Spleen (tissue), 11 donors: ENCODE data around the gene GJB5. TPM values are rescaled to one million over a fixed set of nuclear protein-coding genes. Genes with fewer than 3 reads are reported as not detected.

Experiments used
- DNase-seq: peaks from one replicate; pipeline ENCODE4 v3.0.0-alpha.2; 2020
- H3K27ac ChIP-seq, 8 donors: fragments of 200-600 bp; sonication (generic) in 7 of 8; 1 replicate in 4 of 8; 2 replicates in 4 of 8; pipeline versions ENCODE4 v1.5.0 to v1.8.0; 2016 to 2021; ENCODE audit warnings: inconsistent platforms in 4 of 8, mild to moderate bottlenecking in 4 of 8, moderate library complexity in 1 of 8
- H3K27me3 ChIP-seq, 7 donors: fragments of 200-600 bp; sonication (generic) in 6 of 7; replicated peaks in 1 of 7; 1 replicate in 4 of 7; 2 replicates in 3 of 7; pipeline versions ENCODE4 v1.5.0 to v1.8.0; 2016 to 2021; ENCODE audit warnings: inconsistent platforms in 3 of 7, mild to moderate bottlenecking in 1 of 7
- H3K36me3 ChIP-seq, 6 donors: fragments of 200-600 bp; sonication (generic) in 5 of 6; 1 replicate in 4 of 6; 2 replicates in 2 of 6; pipeline versions ENCODE4 v1.5.0 to v1.8.0; 2016 to 2021; ENCODE audit warnings: inconsistent platforms in 2 of 6
- H3K4me1 ChIP-seq, 6 donors: fragments of 200-600 bp; sonication (generic) in 5 of 6; 1 replicate in 3 of 6; 2 replicates in 3 of 6; pipeline versions ENCODE4 v1.5.0 to v1.8.0; 2016 to 2021; ENCODE audit warnings: inconsistent platforms in 3 of 6
- H3K4me3 ChIP-seq, 8 donors: fragments of 200-600 bp; sonication (generic) in 7 of 8; 1 replicate in 4 of 8; 2 replicates in 4 of 8; pipeline versions ENCODE4 v1.5.0 to v1.8.0; 2016 to 2021; ENCODE audit warnings: inconsistent platforms in 4 of 8, mild to moderate bottlenecking in 4 of 8, moderate library complexity in 2 of 8
- H3K9me3 ChIP-seq, 8 donors: fragments of 200-600 bp; sonication (generic) in 7 of 8; 1 replicate in 4 of 8; 2 replicates in 4 of 8; pipeline versions ENCODE4 v1.5.0 to v1.8.0; 2016 to 2021; ENCODE audit warnings: inconsistent platforms in 4 of 8
- CTCF ChIP-seq, 11 experiments: fragments of 200-600 bp in 7 of 11; fragments of 450-650 bp in 4 of 11; sonication (generic) in 4 of 11; IDR thresholded peaks in 8 of 11; conservative IDR thresholded peaks in 3 of 11; 1 replicate in 7 of 11; 2 replicates in 4 of 11; pipeline versions ENCODE4 v1.4.0 to v1.8.0; 2016 to 2021; ENCODE audit warnings: antibody characterized with exemption in 11 of 11, inconsistent platforms in 4 of 11, mild to moderate bottlenecking in 1 of 11
- POLR2A ChIP-seq, 3 donors: fragments of 450-650 bp; IDR thresholded peaks; one replicate each; pipeline ENCODE4 v1.5.1; 2017; ENCODE audit warnings: antibody characterized with exemption in 3 of 3, mild to moderate bottlenecking in 1 of 3
- POLR2AphosphoS5 ChIP-seq, 3 donors: sonication (generic); formaldehyde crosslinking; IDR thresholded peaks; one replicate each; pipeline ENCODE4 v1.5.1; 2017; ENCODE audit warnings: antibody characterized with exemption in 3 of 3
- WGBS, 5 donors: extraction: QIAGEN DNeasy Blood & Tissue Kit in 3 of 5; methylation state at CpG; one replicate each; pipeline versions ENCODE4 v1.1.5 to v1.1.7; 2013 to 2018; 5-methylcytosine and 5-hydroxymethylcytosine counted together
- intact Hi-C: fragments of 100-400 bp; cut with DNase I; formaldehyde crosslinking; loops from one replicate; pipeline ENCODE4 v1.15.0; 2023; ENCODE audit warnings: low total_unique reads
- polyA plus RNA-seq, 3 donors: library from polyadenylated mRNA; stranded (reverse); fragments of 200-250 nt; gene quantifications; one replicate each; pipeline ENCODE4 v1.2.1, GENCODE V29; 2013
- total RNA-seq, 7 donors: library from RNA; depleted of rRNA in 3 of 7; stranded (reverse); fragments of >200 nt in 3 of 7; fragmentation: NEBNext Ultra II Directional in 4 of 7; extraction: Animal tissue kit (Norgen Biotek cat#: 25700) in 4 of 7; gene quantifications; one replicate each; pipeline versions ENCODE4 v1.1.0 to v1.2.1, GENCODE V29; 2016 to 2021
- donor health status: healthy with polysubstance abuse.
- donor health status: DM: no; HTN: no; CAD: no; lungs with moderate emphysema.
- donor health status: DM: no; HTN: no; CAD: no.
- donor health status: Bipolar disorder and iron deficiency.
- donor health status: healthy.
- donor health status: DM: no; HTN: no; CAD: no.
- donor health status: DM: yes; HTN: yes; CAD: no.

GJB5 gene
- total and polyA plus RNA-seq, 10 donors: 0.06 TPM; not detected in 9

- 12 to 24% (median 13%) methylated on average over 22 to 44 of the region's 45 CpGs for WGBS, 5 donors
- no peaks in the 10 kb centered on the region for H3K36me3 ChIP-seq
- H3K4me1 ChIP-seq: peaks cover 0 to 20% (median 13%) of the 10 kb centered on the region in 6 donors
- TF ChIP-seq CTCF (IDR thresholded peaks at IDR 0.05 in 8 of 11, conservative IDR thresholded peaks at IDR 0.05 in 3 of 11) (no peak), POLR2AphosphoS5 (IDR thresholded peaks at IDR 0.05) (peak in 2 of 3 donors; percentile 45 to 60), POLR2A (IDR thresholded peaks at IDR 0.05) (no peak)
- no peak for DNase-seq
- intact Hi-C loops: no loop called here
- peak within 1 kb of the TSS in 4 of 8 donors; percentile 28 to 59 (median 32) for H3K27ac ChIP-seq
- peak within 1 kb of the TSS; percentile 8 to 60 (median 26) for H3K4me3 ChIP-seq
- H3K27me3 ChIP-seq: peaks cover 0 to 42% (median 18%) of the 10 kb centered on the region in 7 donors
- no peaks in the 10 kb centered on the region for H3K9me3 ChIP-seq
These were observed 38.3 kb downstream of the GJB5 start, which contains the start of gene GJA4 for GRCh38 chr1:34792868-34793727. Gene GJA4 (plus strand): TSS chr1:34792999. CDS start chr1:34794214, 1,215 bp downstream.

- Histone ChIP-seq H3K9me3 (no peaks in the 10 kb centered on the region), H3K4me3 (peak overlapping the region in 5 of 8 donors; percentile 9 to 60 (median 34)), H3K27ac (no peak overlapping the region), H3K4me1 (peaks cover 0 to 20% (median 13%) of the 10 kb centered on the region in 6 donors), H3K36me3 (no peaks in the 10 kb centered on the region), H3K27me3 (peaks cover 0 to 42% (median 18%) of the 10 kb centered on the region in 7 donors)
- DNase-seq: no peak
- 87 to 93% (median 90%) methylated on average over 39 to 40 of the region's 40 CpGs for WGBS, 5 donors
- no peak for TF ChIP-seq POLR2AphosphoS5 (IDR thresholded peaks at IDR 0.05)
- TF ChIP-seq CTCF (IDR thresholded peaks at IDR 0.05 in 8 of 11, conservative IDR thresholded peaks at IDR 0.05 in 3 of 11): no peak
- TF ChIP-seq POLR2A (IDR thresholded peaks at IDR 0.05): no peak
- intact Hi-C loops: no loop called here
These were observed 39.3 kb downstream of the GJB5 start for GRCh38 chr1:34794001-34794789.

- H3K27me3 ChIP-seq: peaks cover 0 to 42% (median 18%) of the 10 kb centered on the region in 7 donors
- intact Hi-C loops: no loop called here
- no peaks in the 10 kb centered on the region for H3K36me3 ChIP-seq
- 84 to 94% (median 88%) methylated on average over 9 to 12 of the region's 12 CpGs for WGBS, 5 donors
- no peak for DNase-seq
- TF ChIP-seq POLR2A (IDR thresholded peaks at IDR 0.05): no peak
- no peak for TF ChIP-seq CTCF (IDR thresholded peaks at IDR 0.05 in 8 of 11, conservative IDR thresholded peaks at IDR 0.05 in 3 of 11)
- TF ChIP-seq POLR2AphosphoS5 (IDR thresholded peaks at IDR 0.05): no peak
- peak overlapping the region in 4 of 8 donors; percentile 9 to 60 (median 31) for H3K4me3 ChIP-seq
- H3K4me1 ChIP-seq: peaks cover 0 to 20% (median 13%) of the 10 kb centered on the region in 6 donors
- H3K9me3 ChIP-seq: no peaks in the 10 kb centered on the region
- H3K27ac ChIP-seq: no peak overlapping the region
These were observed 39.9 kb downstream of the GJB5 start for GRCh38 chr1:34794790-34795180.
